K562 (cell line): Measurements from ENCODE around the gene C5orf24. TPM values are rescaled to one million over a fixed set of nuclear protein-coding genes. Genes with fewer than 3 reads are reported as not detected.

Source experiments
- E2F1 ChIP-seq: sonication (generic); formaldehyde crosslinking; IDR thresholded peaks from 2 replicates; pipeline ENCODE4 v1.8.1; 2023; ENCODE audit warnings: mild to moderate bottlenecking, missing genetic modification reagents, moderate library complexity
- HIVEP1 ChIP-seq: fragments of 250-450 bp; sonication (Bioruptor Pico); IDR thresholded peaks from 2 replicates; pipeline ENCODE4 v1.4.0; 2020; ENCODE audit warnings: mild to moderate bottlenecking
- HMG20A ChIP-seq: fragments of 450-650 bp; formaldehyde crosslinking; conservative IDR thresholded peaks from 2 replicates; pipeline ENCODE4 v1.4.0; 2020; ENCODE audit warnings: mild to moderate bottlenecking, mixed read lengths
- HNRNPL ChIP-seq: fragments of 200-400 bp; formaldehyde crosslinking; IDR thresholded peaks from 2 replicates; pipeline ENCODE4 v1.6.1; 2017; ENCODE audit warnings: low read depth, mild to moderate bottlenecking, low read length
- MCM3 ChIP-seq: fragments of 450-650 bp; IDR thresholded peaks from 2 replicates; pipeline ENCODE4 v1.6.1; 2016
- NR4A1 ChIP-seq, 2 experiments: fragments of 250-450 bp in 1 of 2; fragments of 450-650 bp in 1 of 2; sonication (Bioruptor Pico) in 1 of 2; IDR thresholded peaks; 2 replicates each; pipeline versions ENCODE4 v1.4.0 to v1.6.1; 2016 to 2020; ENCODE audit warnings: mild to moderate bottlenecking in 2 of 2, missing compliant biosample characterization in 1 of 2, missing genetic modification characterization in 1 of 2, moderate library complexity in 1 of 2
- POLR2H ChIP-seq: IDR thresholded peaks from 2 replicates; pipeline ENCODE4 v1.6.1; 2016; ENCODE audit warnings: missing genetic modification characterization, low read depth, mild to moderate bottlenecking, control low read depth, missing compliant biosample characterization, moderate library complexity
- PRMT5 ChIP-seq: sonication (generic); formaldehyde crosslinking; IDR thresholded peaks from 2 replicates; pipeline ENCODE4 v1.5.0; 2020; ENCODE audit warnings: missing genetic modification reagents
- RFX5 ChIP-seq: IDR thresholded peaks from 2 replicates; pipeline ENCODE4 v1.6.1; 2011; ENCODE audit warnings: low read depth, mild to moderate bottlenecking, improper control_type of control experiment, low read length
- TAF1 ChIP-seq: IDR thresholded peaks from 2 replicates; pipeline ENCODE4 v1.6.1; 2011; ENCODE audit warnings: mild to moderate bottlenecking, low read length, moderate library complexity; ENCODE audit not compliant: insufficient read depth, control insufficient read depth, severe bottlenecking; ENCODE audit errors: extremely low read depth
- TGIF2 ChIP-seq: sonication (generic); formaldehyde crosslinking; IDR thresholded peaks from 2 replicates; pipeline ENCODE4 v1.8.1; 2022; ENCODE audit warnings: mild to moderate bottlenecking, missing genetic modification reagents, moderate library complexity
- ZNF140 ChIP-seq: fragments of 250-450 bp; sonication (Bioruptor Pico); IDR thresholded peaks from 2 replicates; pipeline ENCODE4 v1.8.0; 2021; ENCODE audit warnings: moderate library complexity, mild to moderate bottlenecking, inconsistent platforms
- ZNF609 ChIP-seq: sonication (generic); formaldehyde crosslinking; IDR thresholded peaks from 2 replicates; pipeline ENCODE4 v1.8.1; 2023; ENCODE audit warnings: missing genetic modification reagents, mild to moderate bottlenecking, borderline replicate concordance
- polyA plus RNA-seq, 8 experiments: library from polyadenylated mRNA; depleted of rRNA in 4 of 8; stranded (reverse) in 5 of 8; unstranded in 3 of 8; fragments of >200 nt; fragmentation: Nextera tagmentation in 2 of 8; fragmentation: Illumina TruSeq in 1 of 8; extraction: Ambion mirVana in 2 of 8; extraction: Trizol in 1 of 8; gene quantifications; 2 replicates each; pipeline versions ENCODE4 v1.2.1 to v1.2.3, GENCODE V29; 2011 to 2014; ENCODE audit warnings: inconsistent platforms in 1 of 8, missing spikeins in 1 of 8
- total RNA-seq, 7 experiments: library from RNA; depleted of rRNA in 6 of 7; stranded (reverse); fragments of >200 nt in 6 of 7; fragmentation: Illumina TruSeq in 2 of 7; extraction: Trizol in 2 of 7; gene quantifications; 2 replicates each; pipeline versions ENCODE4 v1.2.1 to v1.2.3, GENCODE V29; 2011 to 2021; ENCODE audit warnings: low replicate concordance in 1 of 7

Gene C5orf24
- total and polyA plus RNA-seq, 9 of the 15 experiments (the other 6 are each of a cell fraction or from before 2014, with no cell fraction given), result 8.9 to 38.6 (median 28.4) TPM

- TF ChIP-seq ZNF609 (CRISPR knock-in tag), result no peak
- no peak for TF ChIP-seq HIVEP1 (CRISPR knock-in tag)
- TF ChIP-seq MCM3, result no peak
- TF ChIP-seq PRMT5 (CRISPR knock-in tag), result no peak; the same call in 1 of the 2 replicates
- no peak for TF ChIP-seq E2F1 (CRISPR knock-in tag)
- no peak for TF ChIP-seq ZNF140 (CRISPR knock-in tag)
- 0 out of 2 replicates have a peak, but pooled peaks have one; percentile 29 for TF ChIP-seq HNRNPL
- no peak for TF ChIP-seq RFX5
- peak; percentile 94 for TF ChIP-seq TAF1
- TF ChIP-seq HMG20A (CRISPR knock-in tag), result no peak
- TF ChIP-seq NR4A1 (CRISPR knock-in tag; IDR thresholded peaks at IDR 0.05), result no peak
- TF ChIP-seq NR4A1 (tag; IDR thresholded peaks at IDR 0.05), result 0 out of 2 replicates have a peak, but pooled peaks have one; percentile 36
- TF ChIP-seq POLR2H (tag), result peak; percentile 67; the same call in 1 of the 2 replicates
- TF ChIP-seq TGIF2 (CRISPR knock-in tag), result no peak
These were observed 28.4 kb downstream of the C5orf24 start, which contains the start of gene TXNDC15 (continued) for GRCh38 chr5:134873987-134874830.
